BE2C (cell line): ENCODE results near the gene SFRP5.

Source experiments
- DNase-seq: peaks from one replicate; pipeline ENCODE4 v3.0.0-alpha.2; 2020
- H3K27me3 ChIP-seq: fragments of 250-450 bp; sonication (Bioruptor Pico); 2 replicates; pipeline ENCODE4 v1.5.1; 2020; ENCODE audit warnings: mild to moderate bottlenecking
- H3K36me3 ChIP-seq: fragments of 250-450 bp; sonication (Bioruptor Pico); 2 replicates; pipeline ENCODE4 v1.5.1; 2020; ENCODE audit warnings: mild to moderate bottlenecking
- H3K4me1 ChIP-seq: fragments of 250-450 bp; sonication (Bioruptor Pico); 2 replicates; pipeline ENCODE4 v1.5.1; 2020
- H3K4me3 ChIP-seq: 2 replicates; pipeline ENCODE4 v1.5.1; 2011; ENCODE audit warnings: low read depth, low read length
- H3K9me3 ChIP-seq: fragments of 250-450 bp; sonication (Bioruptor Pico); 2 replicates; pipeline ENCODE4 v1.5.1; 2020
- TF ChIP-seq, protein P1 (sequence below): IDR thresholded peaks from 2 replicates; pipeline ENCODE4 v1.5.1; 2012; ENCODE audit warnings: mild to moderate bottlenecking, low read depth, low read length

Gene SFRP5

GRCh38 chr10:97789770-97790397 is 18.1 kb upstream of the SFRP5 start:
- TF ChIP-seq, protein P1, sequence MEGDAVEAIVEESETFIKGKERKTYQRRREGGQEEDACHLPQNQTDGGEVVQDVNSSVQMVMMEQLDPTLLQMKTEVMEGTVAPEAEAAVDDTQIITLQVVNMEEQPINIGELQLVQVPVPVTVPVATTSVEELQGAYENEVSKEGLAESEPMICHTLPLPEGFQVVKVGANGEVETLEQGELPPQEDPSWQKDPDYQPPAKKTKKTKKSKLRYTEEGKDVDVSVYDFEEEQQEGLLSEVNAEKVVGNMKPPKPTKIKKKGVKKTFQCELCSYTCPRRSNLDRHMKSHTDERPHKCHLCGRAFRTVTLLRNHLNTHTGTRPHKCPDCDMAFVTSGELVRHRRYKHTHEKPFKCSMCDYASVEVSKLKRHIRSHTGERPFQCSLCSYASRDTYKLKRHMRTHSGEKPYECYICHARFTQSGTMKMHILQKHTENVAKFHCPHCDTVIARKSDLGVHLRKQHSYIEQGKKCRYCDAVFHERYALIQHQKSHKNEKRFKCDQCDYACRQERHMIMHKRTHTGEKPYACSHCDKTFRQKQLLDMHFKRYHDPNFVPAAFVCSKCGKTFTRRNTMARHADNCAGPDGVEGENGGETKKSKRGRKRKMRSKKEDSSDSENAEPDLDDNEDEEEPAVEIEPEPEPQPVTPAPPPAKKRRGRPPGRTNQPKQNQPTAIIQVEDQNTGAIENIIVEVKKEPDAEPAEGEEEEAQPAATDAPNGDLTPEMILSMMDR, result no peak
- peaks cover 8% of the 10 kb centered on the region for H3K4me1 ChIP-seq
- no peaks in the 10 kb centered on the region for H3K9me3 ChIP-seq
- no peaks in the 10 kb centered on the region for H3K36me3 ChIP-seq
- no peak overlapping the region for H3K4me3 ChIP-seq
- H3K27me3 ChIP-seq, result peaks cover 6% of the 10 kb centered on the region
- DNase-seq, result no peak

DNA sequence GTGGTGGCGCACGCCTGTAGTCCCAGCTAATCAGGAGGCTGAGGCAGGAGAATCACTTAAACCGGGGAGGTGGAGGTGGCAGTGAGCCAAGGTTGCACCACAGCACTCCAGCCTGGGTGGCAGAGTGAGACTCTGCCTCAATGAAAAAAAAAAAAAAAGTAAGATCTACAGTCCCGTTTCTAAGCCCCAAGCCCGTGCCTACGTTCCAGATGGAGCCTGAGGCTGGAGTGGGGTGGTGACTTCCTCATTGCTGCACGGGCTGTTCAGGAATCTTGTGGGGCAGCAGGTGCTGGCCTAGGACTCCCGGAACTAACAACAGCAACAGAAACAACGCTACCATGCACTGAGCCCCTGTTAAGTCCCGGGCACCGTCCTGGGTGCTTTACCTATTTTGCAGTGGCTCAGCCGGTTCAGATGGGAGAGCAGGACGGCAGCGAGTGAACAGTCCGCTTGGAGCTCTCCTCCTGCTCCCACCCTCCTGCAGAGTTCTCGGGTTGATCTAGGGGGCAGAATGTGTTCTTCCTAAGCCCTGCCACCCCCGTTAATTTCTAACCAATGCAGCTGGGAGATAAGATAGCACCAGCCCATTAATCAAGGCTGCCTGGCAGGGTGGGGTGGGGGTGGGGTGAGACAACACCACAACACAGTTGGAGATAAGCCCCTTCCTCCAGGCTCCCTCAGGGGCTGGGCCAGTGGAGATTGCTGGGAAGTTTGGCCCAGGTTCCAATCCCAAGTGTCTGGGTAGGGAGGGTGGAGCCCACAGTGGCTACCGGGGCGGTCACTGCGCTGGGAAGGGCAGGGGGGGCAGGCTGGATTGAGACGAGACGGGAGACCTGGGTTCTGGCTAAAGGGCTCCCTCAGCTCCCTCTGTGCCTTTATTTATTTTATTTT is 17.0 kb upstream of the SFRP5 start:
- H3K27me3 ChIP-seq, result peaks cover 6% of the 10 kb centered on the region
- TF ChIP-seq, protein P1, result no peak
- DNase-seq, result peak; percentile 73

DNA sequence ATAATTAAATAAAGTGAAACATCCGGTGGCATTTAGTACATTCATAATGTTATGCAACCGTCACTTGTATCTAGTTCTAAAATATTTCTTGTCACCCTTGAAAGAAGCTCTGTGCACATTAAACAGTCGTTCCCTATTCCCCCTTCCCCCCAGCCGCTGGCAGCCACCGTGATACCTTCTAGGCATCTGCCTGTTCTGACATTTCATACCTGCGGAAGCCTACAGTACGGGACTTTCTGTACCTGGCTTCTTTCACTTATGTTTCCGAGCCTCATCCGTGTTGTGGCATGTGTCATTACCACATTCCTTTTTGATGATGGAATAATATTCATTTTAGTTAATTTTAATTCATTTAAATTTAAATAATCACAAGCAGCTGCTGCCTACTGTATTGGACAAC is 13.9 kb upstream of the SFRP5 start:
- Histone ChIP-seq H3K9me3 (no peaks in the 10 kb centered on the region), H3K4me1 (peaks cover 8% of the 10 kb centered on the region), H3K4me3 (no peak overlapping the region), H3K27me3 (peaks cover 6% of the 10 kb centered on the region), H3K36me3 (no peaks in the 10 kb centered on the region)
- DNase-seq, result no peak
- TF ChIP-seq, protein P1, result no peak

More for the DNA sequence above, 17.0 kb upstream of the SFRP5 start:
- Histone ChIP-seq H3K36me3 (no peaks in the 10 kb centered on the region), H3K9me3 (no peaks in the 10 kb centered on the region), H3K4me3 (no peak overlapping the region), H3K4me1 (peaks cover 8% of the 10 kb centered on the region)

- H3K4me1 ChIP-seq, result peaks cover 8% of the 10 kb centered on the region
- no peak for DNase-seq
Observed at GRCh38 chr10:97785231-97785630, 13.4 kb upstream of the SFRP5 start.

GRCh38 chr10:97784200-97784810 is 12.5 kb upstream of the SFRP5 start:
- no peaks in the 10 kb centered on the region for H3K36me3 ChIP-seq
- DNase-seq, result no peak
- H3K4me1 ChIP-seq, result peaks cover 7% of the 10 kb centered on the region
- H3K9me3 ChIP-seq, result no peaks in the 10 kb centered on the region
- no peak overlapping the region for H3K4me3 ChIP-seq
- TF ChIP-seq, protein P1, result no peak
- peaks cover 6% of the 10 kb centered on the region for H3K27me3 ChIP-seq

More at GRCh38 chr10:97785231-97785630, 13.4 kb upstream of the SFRP5 start:
- TF ChIP-seq, protein P1, result no peak
- no peaks in the 10 kb centered on the region for H3K9me3 ChIP-seq
- no peak overlapping the region for H3K4me3 ChIP-seq
- peaks cover 6% of the 10 kb centered on the region for H3K27me3 ChIP-seq
- no peaks in the 10 kb centered on the region for H3K36me3 ChIP-seq
